GM12864 (cell line): ENCODE results near the gene CIB4.

Source experiments
- DNase-seq: peaks from one replicate; pipeline ENCODE4 v3.0.0-alpha.2; 2011; ENCODE audit warnings: low read depth
- H3K4me3 ChIP-seq: 2 replicates; pipeline ENCODE4 v1.5.1; 2011; ENCODE audit warnings: mild to moderate bottlenecking, low read depth, low read length, control low read depth
- CTCF ChIP-seq: IDR thresholded peaks from 2 replicates; pipeline ENCODE4 v1.5.1; 2011; ENCODE audit warnings: low read depth, mild to moderate bottlenecking, moderate library complexity, low read length, control low read depth, inconsistent platforms; ENCODE audit errors: missing control alignments

Gene CIB4

GRCh38 chr2:26599387-26599786 is 41.8 kb downstream of the CIB4 start:
- TF ChIP-seq CTCF, result no peak
- no peak overlapping the region for H3K4me3 ChIP-seq
- no peak for DNase-seq

- TF ChIP-seq CTCF, result no peak
- no peak for DNase-seq
- no peak overlapping the region for H3K4me3 ChIP-seq
Observed at GRCh38 chr2:26598996-26599373, 42.2 kb downstream of the CIB4 start.

- H3K4me3 ChIP-seq, result no peak overlapping the region
- TF ChIP-seq CTCF, result no peak
- no peak for DNase-seq
Observed at GRCh38 chr2:26598336-26598995, 42.7 kb downstream of the CIB4 start.

- no peak for TF ChIP-seq CTCF
- H3K4me3 ChIP-seq, result no peak overlapping the region
- DNase-seq, result no peak
Observed at GRCh38 chr2:26597197-26597596, 44.0 kb downstream of the CIB4 start.

GRCh38 chr2:26595146-26595545 is 46.0 kb downstream of the CIB4 start:
- no peak overlapping the region for H3K4me3 ChIP-seq
- no peak for TF ChIP-seq CTCF
- no peak for DNase-seq

GRCh38 chr2:26591619-26592505 is 49.3 kb downstream of the CIB4 start:
- DNase-seq, result no peak
- TF ChIP-seq CTCF, result no peak
- no peak overlapping the region for H3K4me3 ChIP-seq
